ENCODE results near the gene MAGEA4.
"Not testable (repeated sequence)": the region's sequence is repeated elsewhere in the genome, so short reads cannot be mapped to it uniquely, and the experiment has no call there.

Gene MAGEA4, protein sequence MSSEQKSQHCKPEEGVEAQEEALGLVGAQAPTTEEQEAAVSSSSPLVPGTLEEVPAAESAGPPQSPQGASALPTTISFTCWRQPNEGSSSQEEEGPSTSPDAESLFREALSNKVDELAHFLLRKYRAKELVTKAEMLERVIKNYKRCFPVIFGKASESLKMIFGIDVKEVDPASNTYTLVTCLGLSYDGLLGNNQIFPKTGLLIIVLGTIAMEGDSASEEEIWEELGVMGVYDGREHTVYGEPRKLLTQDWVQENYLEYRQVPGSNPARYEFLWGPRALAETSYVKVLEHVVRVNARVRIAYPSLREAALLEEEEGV

DNA sequence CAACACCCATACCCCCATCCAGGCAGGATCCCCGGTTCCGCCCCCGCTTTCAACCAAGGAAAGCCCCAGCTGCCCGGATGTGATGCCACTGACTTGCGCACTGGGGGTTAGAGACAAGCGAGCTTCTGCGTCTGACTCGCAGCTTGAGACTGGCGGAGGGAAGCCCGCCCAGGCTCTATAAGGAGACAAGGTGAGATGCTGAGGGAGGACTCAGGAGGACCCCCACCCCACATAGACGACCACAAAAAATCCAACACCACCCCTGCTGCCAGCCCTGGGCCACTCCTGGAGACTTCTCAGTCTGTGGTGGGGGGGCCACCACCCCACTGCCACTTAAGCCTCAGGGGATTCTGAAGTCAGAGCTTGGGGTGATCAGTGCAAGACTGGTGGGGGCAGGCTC, at the start of gene MAGEA4:
Gene MAGEA4, plus strand, starts transcription at position 110 of the 400 bp plus-strand sequence. CDS start 10,776 bp downstream, outside the sequence.
- no peak for DNase-seq

DNA sequence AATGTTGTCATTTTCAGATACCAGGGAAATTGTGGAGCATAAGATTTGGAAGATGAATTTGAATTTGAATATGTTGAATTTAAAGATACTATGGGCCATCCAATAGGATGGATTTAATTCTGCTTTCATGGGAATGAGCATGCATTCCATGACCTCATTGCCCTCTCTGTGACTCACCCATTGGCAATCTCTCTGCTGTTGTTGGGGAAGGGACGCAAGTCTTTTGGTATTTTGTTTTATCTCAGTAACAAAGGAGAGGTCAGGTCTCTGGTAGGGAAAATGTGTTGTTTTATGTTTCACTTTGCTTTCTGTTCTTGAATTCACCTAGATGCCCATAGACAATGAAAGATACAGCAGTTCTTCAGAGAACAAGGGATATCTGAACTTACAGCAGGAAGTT, 42.1 kb upstream of the MAGEA4 start:
- no peak for DNase-seq

DNA sequence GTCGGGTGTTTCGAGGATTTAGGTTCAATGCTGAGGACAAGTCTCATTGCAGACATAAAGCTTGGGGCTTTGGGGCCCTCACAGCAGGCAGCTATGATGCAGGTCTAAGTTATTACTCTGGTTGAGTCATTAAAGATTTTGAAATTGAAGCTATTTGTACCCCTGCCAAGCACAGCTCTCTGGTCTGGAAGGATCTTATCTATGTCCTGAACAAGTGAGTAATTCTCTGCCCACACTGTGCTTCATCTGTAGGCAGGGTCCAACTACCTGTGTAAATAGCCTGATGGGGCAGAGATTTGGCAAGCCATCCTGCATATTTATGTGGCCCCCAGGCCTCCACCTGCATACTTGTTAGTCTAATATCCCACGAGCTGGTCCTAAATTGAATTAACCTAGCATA, 41.4 kb upstream of the MAGEA4 start:
- no peak for DNase-seq

DNA sequence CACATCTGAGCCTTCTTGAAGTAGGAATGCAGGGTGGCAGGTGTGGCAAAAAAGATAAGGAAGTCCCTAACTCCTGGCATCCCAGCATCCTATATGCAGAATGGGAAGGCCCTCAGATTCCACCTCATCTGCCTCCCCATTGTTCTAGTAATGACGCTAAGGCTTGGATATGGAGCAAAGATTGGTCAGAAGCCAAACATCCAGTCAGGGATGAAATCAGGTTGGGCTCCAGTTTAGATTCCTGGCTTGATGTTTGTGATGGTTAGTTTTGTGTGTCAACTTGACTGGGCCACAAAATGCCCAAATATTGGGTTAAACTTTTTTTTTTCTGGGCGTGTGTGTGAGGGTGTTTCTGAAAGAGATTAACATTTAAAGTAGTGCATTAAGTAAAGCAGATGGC, 39.6 kb upstream of the MAGEA4 start:
- no peak for DNase-seq

DNA sequence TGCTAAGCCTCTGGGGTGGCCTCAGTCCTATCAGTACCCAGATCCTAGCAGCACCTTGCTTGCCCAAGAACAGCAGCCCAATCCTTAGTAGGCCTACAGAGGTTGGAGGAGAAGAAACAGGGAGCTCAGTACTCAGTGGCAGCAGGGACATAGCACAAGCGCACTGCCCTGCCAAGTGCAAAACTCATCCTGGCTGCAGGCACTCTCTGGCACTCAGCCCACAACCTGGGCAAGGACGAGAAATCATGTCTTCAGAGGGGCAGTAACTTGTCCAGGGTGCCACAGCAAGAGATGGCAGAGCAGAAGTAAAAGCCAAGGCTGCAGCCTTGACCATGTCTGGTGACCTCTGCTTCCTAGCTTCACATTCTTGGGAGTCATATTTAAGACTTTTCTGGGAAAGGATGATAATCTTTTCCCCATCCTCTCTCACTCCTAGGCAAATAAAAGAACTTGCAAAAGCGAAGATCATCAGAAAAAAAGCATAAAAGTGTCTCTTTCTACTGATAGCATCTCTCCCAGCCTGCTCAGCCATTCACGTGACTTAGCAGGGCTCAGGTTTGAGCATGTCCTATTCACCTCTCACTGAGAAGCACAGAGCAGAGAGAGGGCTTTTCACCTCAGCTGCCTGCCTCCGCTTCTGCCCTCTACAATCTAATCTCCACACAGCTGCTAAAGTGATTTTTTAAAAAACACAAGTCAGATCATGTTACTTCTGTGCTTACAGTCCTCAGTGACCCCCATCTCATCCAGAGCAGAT, 37.2 kb upstream of the MAGEA4 start:
- no peak for DNase-seq

DNA sequence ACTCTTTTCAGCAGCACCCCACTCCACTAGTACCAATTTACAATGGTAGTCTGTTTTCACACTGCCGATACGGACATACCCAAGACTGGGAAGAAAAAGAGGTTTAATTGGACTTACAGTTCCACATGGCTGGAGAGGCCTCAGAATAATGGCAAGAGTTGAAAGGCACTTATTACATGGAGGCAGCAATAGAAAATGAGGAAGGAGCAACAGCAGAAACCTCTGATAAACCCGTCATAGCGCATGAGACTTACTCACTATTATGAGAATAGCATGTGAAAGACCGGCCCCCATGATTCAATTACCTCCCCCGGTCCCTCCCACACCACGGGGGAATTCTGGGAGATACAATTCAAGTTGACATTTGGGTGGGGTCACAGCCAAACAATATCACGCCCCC, 34.1 kb upstream of the MAGEA4 start:
- DNase-seq, result no peak

DNA sequence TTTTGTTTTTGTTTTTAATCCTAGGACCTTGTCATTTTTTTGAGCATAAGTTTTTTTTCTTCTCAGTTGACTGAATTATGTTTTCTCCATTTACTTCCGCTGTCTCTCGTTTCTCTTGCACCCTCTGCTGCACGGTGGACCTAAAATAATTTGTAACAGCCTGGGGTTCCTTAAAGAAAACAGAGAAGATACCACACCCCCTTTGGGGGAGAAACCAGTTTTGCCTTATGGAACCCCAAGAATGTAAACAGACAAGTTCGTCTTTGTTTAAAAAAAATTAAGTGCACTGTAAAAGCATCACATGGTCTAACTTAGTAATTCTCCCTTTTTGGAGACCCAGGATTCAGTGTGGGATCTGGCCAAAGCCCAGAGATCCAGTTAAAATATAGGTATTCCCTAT, 32.8 kb upstream of the MAGEA4 start:
- DNase-seq, result no peak

DNA sequence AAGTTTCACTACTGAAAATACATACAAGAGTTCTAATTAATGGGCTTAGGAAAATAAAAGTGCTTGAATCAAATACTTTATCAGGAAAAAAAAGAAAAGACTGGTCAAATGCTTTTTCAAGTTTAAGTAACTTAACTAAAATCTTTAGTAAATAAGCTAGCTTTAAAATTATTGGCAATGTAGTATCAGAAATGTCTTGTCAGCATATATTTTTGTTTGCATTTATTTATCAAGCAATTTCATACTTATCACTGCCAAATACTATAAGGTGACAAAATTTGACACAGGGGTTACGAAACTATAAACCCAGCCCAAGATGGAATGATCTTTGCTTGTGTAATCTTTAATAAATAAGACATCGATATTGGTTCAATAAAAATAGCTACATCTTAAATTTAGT, 31.8 kb upstream of the MAGEA4 start:
- no peak for DNase-seq

DNA sequence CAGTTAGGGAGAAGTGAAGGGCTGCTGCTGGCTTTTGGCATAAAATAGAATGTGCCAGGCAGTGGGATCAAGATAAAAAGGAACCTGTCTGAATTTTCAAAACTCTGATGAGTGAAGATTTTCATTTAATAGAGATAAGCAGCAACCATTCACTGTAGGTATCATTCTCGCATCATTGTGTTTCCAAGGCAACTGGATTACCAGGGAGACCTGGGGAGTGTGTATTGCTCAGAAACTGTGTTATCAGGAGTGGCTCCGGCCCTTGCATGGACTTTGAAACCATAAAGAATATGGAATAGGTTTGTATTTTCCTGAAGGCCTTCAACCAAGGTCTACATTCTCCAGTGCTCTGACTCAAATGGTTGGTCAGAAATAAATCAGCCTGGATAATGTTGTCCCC, 23.3 kb upstream of the MAGEA4 start:
- DNase-seq, result no peak

DNA sequence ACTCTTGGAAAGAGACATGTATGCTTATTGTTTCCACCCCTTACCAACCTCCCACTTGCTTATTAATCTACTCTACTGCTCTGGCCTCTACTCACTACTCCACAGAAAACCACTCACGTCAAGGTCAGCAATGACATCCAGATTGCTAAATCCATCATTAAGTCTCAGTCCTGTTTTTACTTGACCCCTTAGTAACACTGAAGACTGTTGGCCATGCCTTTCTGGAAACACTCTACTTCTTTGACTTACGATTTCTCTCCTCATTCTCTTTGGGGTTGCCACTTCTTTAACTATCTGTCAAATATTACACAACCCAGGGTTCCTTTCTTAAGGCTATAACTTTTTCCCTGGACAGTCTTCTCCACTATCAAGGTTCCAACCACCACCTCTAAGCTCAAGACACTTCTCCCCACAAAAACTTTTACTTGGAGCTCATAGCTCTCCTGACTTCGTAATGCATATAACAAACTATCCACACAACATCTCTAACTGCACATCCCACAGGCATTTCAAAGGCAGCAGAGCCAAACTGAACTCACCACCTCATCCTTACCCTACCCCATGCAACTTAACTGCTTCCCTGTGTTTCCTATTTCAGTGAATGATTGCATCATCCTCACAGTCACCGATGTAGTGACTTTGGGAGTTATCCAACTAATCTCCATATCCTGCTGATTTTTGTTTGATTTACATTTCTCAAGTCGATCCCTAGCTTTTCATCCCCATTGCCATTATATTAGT, 15.8 kb upstream of the MAGEA4 start:
- no peak for DNase-seq

DNA sequence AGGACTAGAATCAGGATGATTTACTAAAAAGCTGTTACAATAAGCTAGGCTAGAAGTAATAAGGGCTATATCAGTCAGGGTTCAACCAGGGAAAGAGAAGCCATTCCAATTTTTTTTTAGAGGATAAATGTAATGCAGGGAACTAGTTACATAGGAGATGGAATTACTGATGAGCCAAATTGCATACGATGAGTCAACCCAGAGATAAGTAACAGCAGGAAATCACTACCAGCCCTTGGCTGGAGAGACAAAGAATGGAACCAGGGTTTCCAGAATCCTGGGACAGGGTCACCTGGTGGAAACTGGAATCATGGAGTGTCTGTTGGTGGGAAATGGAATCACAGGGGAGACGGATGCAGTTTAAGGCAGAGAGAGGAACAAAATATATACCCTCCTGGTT, 13.1 kb upstream of the MAGEA4 start:
- no peak for DNase-seq

DNA sequence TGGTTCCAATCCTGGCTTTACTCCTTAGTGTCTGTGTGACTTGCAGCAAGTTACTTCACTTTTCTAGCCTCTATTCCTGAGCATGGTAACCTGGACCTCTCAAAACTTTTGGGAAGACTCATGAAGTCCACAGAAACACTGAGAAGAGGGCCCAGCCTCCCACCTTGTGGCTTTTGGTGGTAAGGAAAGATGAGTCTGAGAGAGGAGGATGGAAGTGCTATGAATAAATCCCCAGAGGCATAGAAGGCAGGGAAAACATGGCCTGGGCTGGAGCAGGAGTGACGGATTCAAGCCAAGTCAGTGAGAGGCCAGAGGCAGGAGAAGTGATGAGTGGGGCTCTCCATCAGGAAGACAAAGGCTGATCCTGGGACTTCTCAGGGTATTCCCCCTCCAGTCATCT, 10.9 kb upstream of the MAGEA4 start:
- DNase-seq, result no peak

DNA sequence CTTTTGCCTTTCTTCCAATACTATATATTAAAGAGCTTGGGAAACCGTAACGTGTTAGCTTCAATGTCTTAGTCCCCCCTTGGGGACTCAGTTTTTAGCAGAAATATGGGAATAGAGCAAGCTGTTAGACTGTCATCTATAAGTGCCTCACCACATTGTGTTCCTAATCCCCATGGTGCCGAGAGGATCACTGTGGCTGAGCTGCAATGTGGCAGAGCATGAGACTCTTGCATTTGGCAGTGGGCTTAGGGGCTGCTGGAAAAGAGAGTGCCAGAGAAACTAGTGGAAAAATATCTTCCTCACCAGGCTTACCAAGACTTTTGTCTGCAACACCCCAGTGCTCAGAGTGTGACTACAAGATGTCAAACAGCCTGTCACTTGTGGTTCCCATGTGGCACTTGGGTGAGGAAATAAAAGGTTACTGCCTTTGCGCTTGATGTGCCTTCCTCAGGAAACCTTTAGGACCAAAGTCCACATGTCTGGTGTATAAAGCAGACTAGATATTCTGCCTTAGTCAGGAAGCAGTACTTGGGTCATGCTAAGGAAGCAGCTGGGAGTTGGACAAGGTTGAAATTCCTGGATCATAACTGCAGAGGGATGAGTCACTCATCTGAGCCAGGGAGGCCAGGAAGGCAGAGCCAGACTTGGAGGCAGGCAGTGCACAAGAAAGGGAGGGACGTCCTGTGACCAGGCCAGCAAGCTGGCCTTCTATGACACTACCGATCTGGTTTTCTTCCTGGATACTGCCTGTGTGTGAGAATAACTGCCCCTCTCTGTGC, 9.7 kb upstream of the MAGEA4 start:
- DNase-seq, result no peak

DNA sequence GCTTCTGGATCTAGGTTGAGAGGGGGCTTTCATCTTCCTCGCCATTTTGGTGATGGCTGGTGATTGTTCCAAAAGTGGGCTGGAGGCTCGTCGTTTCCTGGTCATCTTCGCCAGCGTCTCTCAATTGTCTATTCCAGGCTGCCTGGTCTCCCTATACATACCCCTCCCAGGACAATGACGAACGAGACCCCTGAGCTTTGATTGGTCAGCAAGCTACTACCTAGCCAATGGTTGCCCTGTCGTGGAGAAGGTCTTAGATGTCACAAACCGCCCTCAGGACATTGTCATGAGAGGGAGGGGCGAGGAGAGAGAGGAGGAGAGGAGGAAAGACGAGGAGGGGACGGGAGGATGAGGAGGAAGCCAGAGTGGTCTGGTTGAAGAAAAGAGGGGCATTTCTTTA, 7.7 kb upstream of the MAGEA4 start:
- no peak for DNase-seq

DNA sequence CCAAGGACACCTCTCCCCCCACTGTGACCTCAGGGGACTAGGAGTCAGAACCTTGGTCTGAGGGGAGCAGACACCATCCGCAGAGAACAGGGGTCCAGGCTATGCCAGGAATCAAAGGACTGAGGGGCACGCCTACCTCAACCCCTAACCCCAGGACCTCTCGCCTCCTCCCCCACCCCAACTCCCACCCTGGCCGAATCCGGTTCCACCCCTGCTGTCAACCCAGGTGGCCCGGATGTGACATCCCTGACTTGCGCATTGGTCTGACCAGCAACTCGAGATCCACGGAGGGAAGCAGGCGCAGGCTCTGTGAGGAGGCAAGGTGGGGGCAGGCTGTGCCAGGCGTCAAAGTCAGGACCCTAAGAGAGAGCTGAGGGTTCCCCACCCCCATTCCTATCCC, 468 bp upstream of the MAGEA4 start:
- no peak for DNase-seq

DNA sequence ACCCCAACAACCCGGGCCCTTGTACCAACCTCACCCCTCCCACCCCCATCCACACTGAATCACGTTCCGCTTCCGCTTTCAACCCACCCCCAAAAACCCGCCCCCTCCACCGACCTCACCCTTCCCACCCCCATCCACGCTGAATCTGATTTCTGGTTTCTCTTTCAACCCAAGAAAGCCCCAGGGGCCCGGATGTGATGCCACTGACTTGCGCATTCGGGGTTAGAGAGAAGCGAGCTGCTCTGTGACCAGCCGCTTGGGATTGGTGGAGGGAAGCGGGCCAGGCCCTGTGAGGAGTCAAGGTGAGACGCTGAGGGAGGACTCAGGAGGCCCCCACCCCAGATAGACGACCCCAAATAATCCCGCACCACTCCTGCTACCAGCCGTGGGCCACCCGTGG, 6.0 kb downstream of the MAGEA4 start:
- DNase-seq, result not testable (repeated sequence)

DNA sequence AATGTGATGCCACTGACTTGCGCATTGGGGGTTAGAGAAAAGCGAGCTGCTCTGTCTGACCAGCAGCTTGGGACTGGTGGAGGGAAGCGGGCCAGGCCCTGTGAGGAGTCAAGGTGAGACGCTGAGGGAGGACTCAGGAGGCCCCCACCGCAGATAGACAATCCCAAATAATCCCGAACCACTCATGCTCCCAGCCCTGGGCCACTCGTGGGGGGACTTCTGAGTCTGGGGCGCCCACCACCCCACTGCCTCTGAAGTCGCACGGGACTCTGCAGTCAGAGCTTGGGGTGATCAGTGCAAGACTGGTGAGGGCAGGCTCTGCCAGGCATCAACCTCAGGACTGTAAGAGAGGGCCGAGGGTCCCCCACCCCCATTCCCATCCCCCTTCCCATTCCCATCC, 6.9 kb downstream of the MAGEA4 start:
- DNase-seq, result no peak

DNA sequence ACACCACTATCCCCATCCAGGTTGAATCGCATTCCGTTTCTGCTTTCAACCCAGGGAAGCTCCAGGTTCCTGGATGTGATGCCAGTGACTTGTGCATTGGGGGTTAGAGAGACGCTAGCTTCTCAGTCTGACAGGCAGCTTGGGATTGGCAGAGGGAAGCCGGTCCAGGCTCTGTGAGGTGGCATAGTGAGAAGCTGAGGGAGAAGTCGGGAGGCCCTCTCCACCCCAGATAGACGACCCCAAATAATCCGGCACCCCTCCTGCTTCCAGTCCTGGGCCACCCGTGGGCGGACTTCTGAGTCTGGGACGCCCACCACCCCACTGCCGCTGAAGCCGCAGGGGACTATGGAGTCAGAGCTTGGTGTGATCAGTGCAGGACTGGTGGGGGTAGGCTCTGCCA, 7.4 kb downstream of the MAGEA4 start:
- no peak for DNase-seq

DNA sequence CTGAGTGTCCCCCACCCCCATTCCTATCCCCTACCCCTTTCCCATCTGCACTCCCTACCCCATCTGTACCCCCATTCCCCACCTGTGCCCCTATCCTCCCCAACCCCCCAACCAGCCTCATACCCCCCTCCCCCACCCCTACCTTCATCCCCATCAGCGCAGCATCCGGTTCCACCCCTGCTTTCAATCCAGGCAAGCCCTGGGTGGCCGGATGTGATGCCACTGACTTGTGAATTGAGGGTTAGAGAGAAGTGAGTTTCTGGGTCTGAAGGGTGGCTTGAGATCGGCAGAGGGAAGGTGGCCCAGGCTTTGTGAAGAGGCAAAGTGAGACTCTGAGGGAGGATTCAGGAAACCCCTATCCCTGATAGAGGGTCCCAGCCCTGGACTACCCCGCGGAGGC, 7.8 kb downstream of the MAGEA4 start:
- DNase-seq, result no peak

DNA sequence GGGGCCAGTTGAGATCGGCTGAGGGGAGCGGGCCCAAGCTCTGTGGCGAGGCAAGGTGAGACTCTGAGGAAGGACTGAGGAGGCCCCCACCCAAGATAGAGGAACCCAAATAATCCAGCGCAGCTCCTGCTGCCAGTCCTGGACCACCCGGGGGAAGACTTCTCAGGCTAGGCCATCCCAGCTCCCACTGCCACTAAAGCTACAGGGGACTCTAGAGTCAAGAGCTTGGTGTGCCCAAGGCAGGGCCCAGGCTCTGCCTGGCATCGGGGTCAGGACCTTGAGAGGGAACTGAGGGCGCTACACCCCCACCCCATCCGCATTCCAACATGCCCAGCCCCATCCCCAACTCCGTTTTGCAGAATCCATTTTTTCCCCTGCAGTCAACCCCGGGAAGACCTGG, 8.6 kb downstream of the MAGEA4 start:
- no peak for DNase-seq

DNA sequence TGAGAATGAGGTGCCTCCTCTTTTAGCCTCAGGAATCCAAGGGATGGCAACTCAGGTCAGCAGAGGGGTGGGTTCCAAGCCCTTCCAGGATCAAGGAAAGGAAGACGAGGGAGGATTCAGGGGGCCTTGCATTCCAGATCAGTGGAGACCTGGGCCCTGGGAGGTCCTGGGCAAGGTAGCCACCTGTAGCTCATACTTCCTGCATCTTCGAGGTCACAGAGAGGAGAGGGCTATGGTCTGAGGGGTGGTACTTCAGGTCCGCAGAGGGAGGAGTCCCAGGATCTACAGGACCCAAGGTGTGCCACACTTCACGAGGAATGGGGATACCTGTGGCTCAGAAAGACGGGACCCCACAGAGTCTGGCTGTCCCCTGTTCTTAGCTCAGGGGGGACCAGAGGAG, 9.2 kb downstream of the MAGEA4 start:
- no peak for DNase-seq

DNA sequence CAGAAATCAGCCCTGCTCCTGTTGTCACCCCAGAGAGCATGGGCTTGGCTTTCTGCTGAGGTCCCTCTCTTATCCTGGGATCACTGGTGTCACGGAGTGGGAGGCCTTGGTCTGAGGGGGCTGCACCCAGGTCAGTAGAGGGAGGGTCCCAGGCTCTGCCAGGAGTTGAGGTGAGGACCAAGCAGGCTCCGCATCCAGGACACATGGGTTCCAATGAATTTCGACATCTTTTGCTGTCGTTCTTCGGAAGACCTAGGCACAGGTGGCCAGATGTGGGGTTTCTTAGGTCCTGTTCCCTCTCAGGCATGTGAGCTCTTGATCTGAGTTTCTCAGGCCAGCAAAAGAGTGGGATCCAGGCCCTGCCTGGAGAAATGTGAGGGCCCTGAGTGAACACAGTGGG, 10.0 kb downstream of the MAGEA4 start:
- no peak for DNase-seq

DNA sequence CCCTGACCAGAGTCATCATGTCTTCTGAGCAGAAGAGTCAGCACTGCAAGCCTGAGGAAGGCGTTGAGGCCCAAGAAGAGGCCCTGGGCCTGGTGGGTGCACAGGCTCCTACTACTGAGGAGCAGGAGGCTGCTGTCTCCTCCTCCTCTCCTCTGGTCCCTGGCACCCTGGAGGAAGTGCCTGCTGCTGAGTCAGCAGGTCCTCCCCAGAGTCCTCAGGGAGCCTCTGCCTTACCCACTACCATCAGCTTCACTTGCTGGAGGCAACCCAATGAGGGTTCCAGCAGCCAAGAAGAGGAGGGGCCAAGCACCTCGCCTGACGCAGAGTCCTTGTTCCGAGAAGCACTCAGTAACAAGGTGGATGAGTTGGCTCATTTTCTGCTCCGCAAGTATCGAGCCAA, 11.0 kb downstream of the MAGEA4 start:
- no peak for DNase-seq
